ENCODE measurements around the gene RANBP9. TPM values are rescaled to one million over a fixed set of nuclear protein-coding genes. Genes with fewer than 3 reads are reported as not detected.

RANBP9 gene
- total and polyA plus RNA-seq, 2 of the 13 experiments (the other 11 are each of a cell fraction or from before 2014, with no cell fraction given), result 26.6 to 30.6 TPM

- TF ChIP-seq ZBTB10 (CRISPR knock-in tag; IDR thresholded peaks at IDR 0.05; ENCODE audit: borderline replicate concordance), result no peak; the same call in 1 of the 2 replicates
- no peak for TF ChIP-seq TAF1 (CRISPR knock-in tag; IDR thresholded peaks at IDR 0.05)
- TF ChIP-seq HOXA7 (CRISPR knock-in tag; IDR thresholded peaks at IDR 0.05), result no peak
- TF ChIP-seq ZNF724P (CRISPR knock-in tag; IDR thresholded peaks at IDR 0.05; ENCODE audit: borderline replicate concordance), result peak; percentile 51; the same call in 1 of the 2 replicates
- no peak for TF ChIP-seq SUZ12 (IDR thresholded peaks at IDR 0.05; ENCODE audit: low read depth, low read length)
- TF ChIP-seq SP1 (IDR thresholded peaks at IDR 0.05), result no peak
- no peak for TF ChIP-seq SP1 (CRISPR knock-in tag; IDR thresholded peaks at IDR 0.05)
- TF ChIP-seq ZNF713 (CRISPR knock-in tag; IDR thresholded peaks at IDR 0.05), result no peak
- TF ChIP-seq RELA (CRISPR knock-in tag; IDR thresholded peaks at IDR 0.05), result 0 out of 2 replicates have a peak, but pooled peaks have one; percentile 9
- TF ChIP-seq XBP1 (CRISPR knock-in tag; IDR thresholded peaks at IDR 0.05), result no peak
- no peak for TF ChIP-seq ZNF510 (CRISPR knock-in tag; IDR thresholded peaks at IDR 0.05; ENCODE audit: low read depth)
- TF ChIP-seq, protein P1, sequence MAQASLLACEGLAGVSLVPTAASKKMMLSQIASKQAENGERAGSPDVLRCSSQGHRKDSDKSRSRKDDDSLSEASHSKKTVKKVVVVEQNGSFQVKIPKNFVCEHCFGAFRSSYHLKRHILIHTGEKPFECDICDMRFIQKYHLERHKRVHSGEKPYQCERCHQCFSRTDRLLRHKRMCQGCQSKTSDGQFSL (CRISPR knock-in tag; IDR thresholded peaks at IDR 0.05), result peak; percentile 24; the same call in 1 of the 2 replicates
- TF ChIP-seq, protein P2, sequence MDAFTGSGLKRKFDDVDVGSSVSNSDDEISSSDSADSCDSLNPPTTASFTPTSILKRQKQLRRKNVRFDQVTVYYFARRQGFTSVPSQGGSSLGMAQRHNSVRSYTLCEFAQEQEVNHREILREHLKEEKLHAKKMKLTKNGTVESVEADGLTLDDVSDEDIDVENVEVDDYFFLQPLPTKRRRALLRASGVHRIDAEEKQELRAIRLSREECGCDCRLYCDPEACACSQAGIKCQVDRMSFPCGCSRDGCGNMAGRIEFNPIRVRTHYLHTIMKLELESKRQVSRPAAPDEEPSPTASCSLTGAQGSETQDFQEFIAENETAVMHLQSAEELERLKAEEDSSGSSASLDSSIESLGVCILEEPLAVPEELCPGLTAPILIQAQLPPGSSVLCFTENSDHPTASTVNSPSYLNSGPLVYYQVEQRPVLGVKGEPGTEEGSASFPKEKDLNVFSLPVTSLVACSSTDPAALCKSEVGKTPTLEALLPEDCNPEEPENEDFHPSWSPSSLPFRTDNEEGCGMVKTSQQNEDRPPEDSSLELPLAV (CRISPR knock-in tag; conservative IDR thresholded peaks at IDR 0.05; ENCODE audit: low read depth), result no peak
- TF ChIP-seq KLF12 (CRISPR knock-in tag; IDR thresholded peaks at IDR 0.05; ENCODE audit: borderline replicate concordance), result no peak
- TF ChIP-seq ZNF709 (CRISPR knock-in tag; IDR thresholded peaks at IDR 0.05), result no peak
- no peak for TF ChIP-seq SALL1 (CRISPR knock-in tag; IDR thresholded peaks at IDR 0.05)
- no peak for TF ChIP-seq ZNF24 (IDR thresholded peaks at IDR 0.05)
- no peak for TF ChIP-seq ZNF552 (CRISPR knock-in tag; IDR thresholded peaks at IDR 0.05; ENCODE audit: borderline replicate concordance)
- no peak for TF ChIP-seq KDM2A (CRISPR knock-in tag; IDR thresholded peaks at IDR 0.05; ENCODE audit: borderline replicate concordance, low read depth)
- no peak for TF ChIP-seq CAMTA2 (CRISPR knock-in tag; IDR thresholded peaks at IDR 0.05; ENCODE audit: borderline replicate concordance)
- TF ChIP-seq ZNF205 (CRISPR knock-in tag; IDR thresholded peaks at IDR 0.05), result no peak
- no peak for TF ChIP-seq THRA (CRISPR knock-in tag; IDR thresholded peaks at IDR 0.05; ENCODE audit: borderline replicate concordance)
- no peak for TF ChIP-seq ZNF800 (CRISPR knock-in tag; IDR thresholded peaks at IDR 0.05)
Measured at GRCh38 chr6:13614126-13614925, 97.3 kb downstream of the RANBP9 start (continued).
